Measurements from ENCODE around the gene PAK4.

PAK4 gene

DNA sequence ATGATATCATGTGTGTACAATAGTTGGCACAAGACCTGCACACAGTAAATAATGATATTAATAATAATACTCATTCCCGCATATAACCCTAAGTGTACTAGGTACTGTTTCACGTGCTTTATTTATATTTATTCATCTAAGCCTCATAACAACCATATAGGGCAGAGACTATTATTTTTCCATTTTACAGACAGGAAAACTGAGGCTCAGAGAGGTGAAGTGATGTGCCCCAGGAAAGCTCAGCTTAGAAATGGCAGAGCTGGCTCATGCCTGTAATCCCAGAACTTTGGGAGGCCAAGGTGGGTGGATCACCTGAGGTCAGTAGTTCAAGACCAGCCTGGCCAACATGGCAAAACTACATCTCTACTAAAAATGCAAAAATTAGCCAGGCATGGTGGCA, 27.9 kb upstream of the PAK4 start:
- H3K4me3 ChIP-seq (replicated peaks; ENCODE audit: low read depth, low read length) = no peak overlapping the region
- H3K36me3 ChIP-seq (ENCODE audit: control insufficient read depth, insufficient read depth, low read length) = no peaks in the 10 kb centered on the region
- H3K27me3 ChIP-seq (replicated peaks; ENCODE audit: control insufficient read depth, insufficient read depth, low read length) = no peaks in the 10 kb centered on the region
- DNase-seq (ENCODE audit: extremely low read depth, insufficient read length) = no peak
- TF ChIP-seq, protein P1, sequence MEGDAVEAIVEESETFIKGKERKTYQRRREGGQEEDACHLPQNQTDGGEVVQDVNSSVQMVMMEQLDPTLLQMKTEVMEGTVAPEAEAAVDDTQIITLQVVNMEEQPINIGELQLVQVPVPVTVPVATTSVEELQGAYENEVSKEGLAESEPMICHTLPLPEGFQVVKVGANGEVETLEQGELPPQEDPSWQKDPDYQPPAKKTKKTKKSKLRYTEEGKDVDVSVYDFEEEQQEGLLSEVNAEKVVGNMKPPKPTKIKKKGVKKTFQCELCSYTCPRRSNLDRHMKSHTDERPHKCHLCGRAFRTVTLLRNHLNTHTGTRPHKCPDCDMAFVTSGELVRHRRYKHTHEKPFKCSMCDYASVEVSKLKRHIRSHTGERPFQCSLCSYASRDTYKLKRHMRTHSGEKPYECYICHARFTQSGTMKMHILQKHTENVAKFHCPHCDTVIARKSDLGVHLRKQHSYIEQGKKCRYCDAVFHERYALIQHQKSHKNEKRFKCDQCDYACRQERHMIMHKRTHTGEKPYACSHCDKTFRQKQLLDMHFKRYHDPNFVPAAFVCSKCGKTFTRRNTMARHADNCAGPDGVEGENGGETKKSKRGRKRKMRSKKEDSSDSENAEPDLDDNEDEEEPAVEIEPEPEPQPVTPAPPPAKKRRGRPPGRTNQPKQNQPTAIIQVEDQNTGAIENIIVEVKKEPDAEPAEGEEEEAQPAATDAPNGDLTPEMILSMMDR (IDR thresholded peaks at IDR 0.05; ENCODE audit: insufficient read depth, low read length, poor library complexity, severe bottlenecking) = no peak

DNA sequence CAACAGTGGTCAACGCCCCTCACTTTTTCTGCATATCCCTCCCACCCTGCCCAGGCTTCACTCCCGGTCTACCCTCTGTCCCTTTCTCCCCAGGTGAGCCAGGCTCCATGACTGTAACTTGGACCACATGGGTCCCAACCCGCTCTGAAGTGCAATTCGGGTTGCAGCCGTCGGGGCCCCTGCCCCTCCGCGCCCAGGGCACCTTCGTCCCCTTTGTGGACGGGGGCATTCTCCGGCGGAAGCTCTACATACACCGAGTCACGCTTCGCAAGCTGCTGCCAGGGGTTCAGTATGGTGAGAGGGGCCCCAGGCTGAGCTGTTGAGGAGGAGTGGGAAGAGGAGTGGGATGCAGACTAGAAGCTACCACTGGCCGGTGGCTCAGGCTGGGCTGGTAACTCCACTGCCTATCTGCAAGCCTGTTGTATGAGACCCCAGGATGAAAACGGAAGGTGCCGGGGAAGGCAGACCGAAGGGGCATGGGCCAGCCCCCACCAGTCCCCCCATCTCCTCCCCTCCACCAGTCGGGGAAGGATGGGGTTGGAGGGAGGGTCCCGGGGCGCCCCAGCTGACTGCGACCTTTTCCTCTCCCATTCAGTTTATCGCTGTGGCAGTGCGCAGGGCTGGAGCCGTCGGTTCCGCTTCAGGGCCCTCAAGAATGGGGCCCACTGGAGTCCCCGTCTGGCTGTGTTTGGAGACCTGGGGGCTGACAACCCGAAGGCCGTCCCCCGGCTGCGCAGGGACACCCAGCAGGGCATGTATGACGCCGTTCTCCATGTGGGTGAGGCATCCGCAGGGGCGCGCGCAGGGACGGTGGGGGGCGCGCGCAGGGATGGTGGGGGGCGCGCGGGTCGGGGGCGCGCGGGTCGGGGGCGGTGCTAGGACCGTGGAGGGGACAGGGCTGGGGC, 27.0 kb upstream of the PAK4 start:
- TF ChIP-seq, protein P1 (IDR thresholded peaks at IDR 0.05; ENCODE audit: insufficient read depth, low read length, poor library complexity, severe bottlenecking) = no peak
- no peak for DNase-seq (ENCODE audit: extremely low read depth, insufficient read length)
- Histone ChIP-seq H3K4me3 (replicated peaks; ENCODE audit: low read depth, low read length) (no peak overlapping the region), H3K36me3 (ENCODE audit: control insufficient read depth, insufficient read depth, low read length) (no peaks in the 10 kb centered on the region), H3K27me3 (replicated peaks; ENCODE audit: control insufficient read depth, insufficient read depth, low read length) (no peaks in the 10 kb centered on the region)

DNA sequence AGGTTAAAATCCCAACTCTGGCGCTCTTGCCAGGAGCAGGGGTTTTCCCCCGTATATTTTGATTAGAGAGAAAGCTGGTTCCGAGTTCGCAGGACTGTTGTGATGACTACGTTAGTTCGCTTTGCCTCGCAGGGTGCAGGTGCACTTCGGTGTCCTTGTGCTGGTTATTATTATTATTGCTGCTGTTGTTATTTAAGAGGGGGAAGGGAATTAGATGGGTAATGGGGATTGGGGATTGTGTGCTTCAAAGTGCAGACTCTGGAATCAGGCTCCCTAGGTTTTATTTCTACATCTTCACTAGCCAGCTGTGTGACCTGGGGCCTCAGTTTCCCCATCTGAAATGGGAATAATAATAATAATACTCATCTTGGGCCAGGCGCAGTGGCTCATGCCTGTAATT, 26.2 kb upstream of the PAK4 start:
- DNase-seq (ENCODE audit: extremely low read depth, insufficient read length) = no peak
- Histone ChIP-seq H3K4me3 (replicated peaks; ENCODE audit: low read depth, low read length) (no peak overlapping the region), H3K27me3 (replicated peaks; ENCODE audit: control insufficient read depth, insufficient read depth, low read length) (no peaks in the 10 kb centered on the region), H3K36me3 (ENCODE audit: control insufficient read depth, insufficient read depth, low read length) (no peaks in the 10 kb centered on the region)
- TF ChIP-seq, protein P1 (IDR thresholded peaks at IDR 0.05; ENCODE audit: insufficient read depth, low read length, poor library complexity, severe bottlenecking) = no peak

DNA sequence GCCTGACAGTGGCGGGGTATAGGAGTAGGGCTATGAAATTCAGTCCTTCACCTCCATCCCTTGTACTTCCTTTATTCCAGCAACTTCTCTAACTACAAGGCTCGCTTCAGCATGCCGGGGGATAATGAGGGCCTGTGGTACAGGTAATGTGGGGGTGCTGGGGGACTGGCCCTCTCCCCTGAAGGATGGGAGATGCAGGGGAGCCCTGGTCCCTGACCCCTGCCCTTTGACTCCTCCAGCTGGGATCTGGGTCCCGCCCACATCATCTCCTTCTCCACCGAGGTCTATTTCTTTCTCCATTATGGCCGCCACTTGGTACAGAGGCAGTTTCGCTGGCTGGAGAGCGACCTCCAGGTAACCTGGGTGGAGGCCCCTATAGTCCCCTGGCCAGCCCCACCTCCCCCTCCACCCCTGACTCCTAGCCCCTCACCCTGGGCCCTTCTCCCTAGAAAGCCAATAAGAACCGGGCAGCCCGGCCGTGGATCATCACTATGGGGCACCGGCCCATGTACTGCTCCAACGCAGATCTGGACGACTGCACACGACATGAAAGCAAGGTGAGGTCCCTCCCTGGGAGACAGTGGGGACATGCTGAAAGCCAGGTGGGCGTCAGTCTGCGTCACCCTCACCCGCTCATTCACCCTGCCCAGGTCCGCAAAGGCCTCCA, 25.0 kb upstream of the PAK4 start:
- TF ChIP-seq, protein P1 (IDR thresholded peaks at IDR 0.05; ENCODE audit: insufficient read depth, low read length, poor library complexity, severe bottlenecking) = no peak
- Histone ChIP-seq H3K36me3 (ENCODE audit: control insufficient read depth, insufficient read depth, low read length) (no peaks in the 10 kb centered on the region), H3K27me3 (replicated peaks; ENCODE audit: control insufficient read depth, insufficient read depth, low read length) (no peaks in the 10 kb centered on the region), H3K4me3 (replicated peaks; ENCODE audit: low read depth, low read length) (no peak overlapping the region)
- DNase-seq (ENCODE audit: extremely low read depth, insufficient read length) = no peak

DNA sequence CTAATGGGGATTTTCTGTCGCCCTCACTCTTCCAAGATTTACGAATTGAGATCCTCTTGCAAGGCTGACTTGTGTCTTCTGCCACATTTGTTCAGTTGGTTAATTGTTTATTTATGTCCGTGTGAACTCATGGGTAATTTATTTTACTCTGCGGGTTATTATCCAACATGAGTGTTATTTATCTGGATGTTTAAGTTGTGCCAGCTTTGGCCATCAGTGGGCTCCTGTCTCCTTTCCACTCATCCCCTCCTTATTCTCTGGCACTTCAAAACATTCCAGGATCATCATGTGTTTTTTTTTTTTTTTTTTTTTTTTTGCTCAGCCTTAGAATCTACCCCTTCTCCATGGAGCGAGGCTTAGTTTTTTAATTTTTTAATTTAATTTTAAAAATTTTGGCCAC, 22.4 kb upstream of the PAK4 start:
- DNase-seq (ENCODE audit: extremely low read depth, insufficient read length) = no peak
- Histone ChIP-seq H3K27me3 (replicated peaks; ENCODE audit: control insufficient read depth, insufficient read depth, low read length) (no peaks in the 10 kb centered on the region), H3K4me3 (replicated peaks; ENCODE audit: low read depth, low read length) (no peak overlapping the region), H3K36me3 (ENCODE audit: control insufficient read depth, insufficient read depth, low read length) (no peaks in the 10 kb centered on the region)
- TF ChIP-seq, protein P1 (IDR thresholded peaks at IDR 0.05; ENCODE audit: insufficient read depth, low read length, poor library complexity, severe bottlenecking) = no peak
